HL-60 (cell line): ENCODE measurements around the gene BMPER.

Experiments used
- DNase-seq, 2 experiments: peaks; one replicate each; pipeline ENCODE4 v3.0.0-alpha.2; 2010 to 2020; ENCODE audit warnings: low read depth in 1 of 2, low spot score in 1 of 2
- H3K27ac ChIP-seq: fragments of 250-450 bp; sonication (Bioruptor Pico); replicated peaks from 2 replicates; pipeline ENCODE4 v1.5.1; 2020; ENCODE audit warnings: mild to moderate bottlenecking, moderate library complexity
- H3K27me3 ChIP-seq: fragments of 250-450 bp; sonication (Bioruptor Pico); 2 replicates; pipeline ENCODE4 v1.5.1; 2021; ENCODE audit warnings: mild to moderate bottlenecking, moderate library complexity; ENCODE audit not compliant: insufficient read depth, poor library complexity, severe bottlenecking
- H3K4me3 ChIP-seq: replicated peaks from 2 replicates; pipeline ENCODE4 v1.5.1; 2011; ENCODE audit warnings: mild to moderate bottlenecking, control low read depth, low read length; ENCODE audit not compliant: insufficient read depth
- CTCF ChIP-seq: IDR thresholded peaks from one replicate; pipeline ENCODE4 v1.5.1; 2011; ENCODE audit warnings: low read length, control low read depth, inconsistent platforms; ENCODE audit not compliant: insufficient read depth
- GABPA ChIP-seq: IDR thresholded peaks from 2 replicates; pipeline ENCODE4 v1.6.1; 2012; ENCODE audit warnings: low read depth
- POLR2AphosphoS5 ChIP-seq: IDR thresholded peaks from 2 replicates; pipeline ENCODE4 v1.6.1; 2012; ENCODE audit warnings: low read depth
- REST ChIP-seq: IDR thresholded peaks from 2 replicates; pipeline ENCODE4 v1.6.1; 2012; ENCODE audit warnings: low read depth; ENCODE audit not compliant: insufficient replicate concordance
- SPI1 ChIP-seq: IDR thresholded peaks from 2 replicates; pipeline ENCODE4 v1.6.1; 2012; ENCODE audit warnings: low read depth, mild to moderate bottlenecking, borderline replicate concordance

BMPER gene

GRCh38 chr7:33981671-33982424, 76.5 kb downstream of the BMPER start:
- Histone ChIP-seq H3K4me3 (no peak overlapping the region), H3K27me3 (no peaks in the 10 kb centered on the region), H3K27ac (no peak overlapping the region)
- TF ChIP-seq GABPA (no peak), SPI1 (no peak), REST (no peak), POLR2AphosphoS5 (no peak), CTCF (no peak)
- no peak for DNase-seq

GRCh38 chr7:33982425-33982786, 77.1 kb downstream of the BMPER start:
- H3K27ac ChIP-seq, result no peak overlapping the region
- H3K4me3 ChIP-seq, result no peak overlapping the region
- H3K27me3 ChIP-seq, result no peaks in the 10 kb centered on the region
- no peak for TF ChIP-seq REST
- TF ChIP-seq CTCF, result no peak
- no peak for TF ChIP-seq GABPA
- TF ChIP-seq POLR2AphosphoS5, result no peak
- no peak for TF ChIP-seq SPI1
- no peak for DNase-seq

GRCh38 chr7:33986451-33986850, 81.1 kb downstream of the BMPER start:
- no peak for DNase-seq
- Histone ChIP-seq H3K27ac (no peak overlapping the region), H3K4me3 (no peak overlapping the region), H3K27me3 (no peaks in the 10 kb centered on the region)
- TF ChIP-seq REST, result no peak
- TF ChIP-seq SPI1, result no peak
- TF ChIP-seq CTCF, result no peak
- TF ChIP-seq GABPA, result no peak
- no peak for TF ChIP-seq POLR2AphosphoS5
